PC-9 (cell line): ENCODE results near the gene HESX1. TPM values are rescaled to one million over a fixed set of nuclear protein-coding genes. Genes with fewer than 3 reads are reported as not detected.

Source experiments
- BruUV-seq: library from RNA; stranded (reverse); fragments of 400-500 nt; replicated peaks from 2 replicates; lab custom pipeline; 2021; lab: Mats Ljungman, UMichigan
- CTCF ChIA-PET: fragments of 300-600 bp; sonication (Branson Sonifier 250); formaldehyde crosslinking; loops from one replicate; lab custom pipeline; 2022; ENCODE audit warnings: antibody characterized with exemption; lab: Charles Lee
- POLR2A ChIA-PET: fragments of 300-600 bp; sonication (Branson Sonifier 250); formaldehyde crosslinking; loops from one replicate; lab custom pipeline; 2022; ENCODE audit warnings: antibody characterized with exemption; ENCODE audit not compliant: unreplicated experiment; lab: Charles Lee
- DNase-seq, 2 experiments: peaks; one replicate each; pipeline versions ENCODE4 v3.0.0 to v3.0.0-alpha.2; 2015 to 2022; ENCODE audit warnings: mixed read lengths in 1 of 2
- H2AFZ ChIP-seq: fragments of 200-600 bp; sonication (generic); 2 replicates; pipeline ENCODE4 v1.8.1; 2017; ENCODE audit warnings: antibody characterized with exemption
- H3F3A ChIP-seq: fragments of 200-600 bp; sonication (generic); 2 replicates; pipeline ENCODE4 v1.8.1; 2017; ENCODE audit warnings: antibody characterized with exemption, mild to moderate bottlenecking, low read depth; ENCODE audit not compliant: insufficient read depth
- H3K27ac ChIP-seq: fragments of 200-600 bp; sonication (generic); 2 replicates; pipeline ENCODE4 v1.6.1; 2016; ENCODE audit warnings: mixed run types
- H3K27me3 ChIP-seq: fragments of 200-600 bp; sonication (generic); 2 replicates; pipeline ENCODE4 v1.6.1; 2016; ENCODE audit warnings: low read depth, mixed run types; ENCODE audit not compliant: insufficient read depth
- H3K36me3 ChIP-seq: fragments of 200-600 bp; sonication (generic); 2 replicates; pipeline ENCODE4 v1.6.1; 2016; ENCODE audit warnings: low read depth, mixed run types
- H3K4me1 ChIP-seq: fragments of 200-600 bp; sonication (generic); replicated peaks from 2 replicates; pipeline ENCODE4 v1.6.1; 2016; ENCODE audit warnings: mixed run types; ENCODE audit not compliant: insufficient read depth
- H3K4me2 ChIP-seq: fragments of 200-600 bp; sonication (generic); 2 replicates; pipeline ENCODE4 v1.6.1; 2017; ENCODE audit warnings: mixed run types
- H3K4me3 ChIP-seq: fragments of 200-600 bp; sonication (generic); 2 replicates; pipeline ENCODE4 v1.6.1; 2016; ENCODE audit warnings: mixed run types
- H3K79me2 ChIP-seq: fragments of 200-600 bp; sonication (generic); 2 replicates; pipeline ENCODE4 v1.6.1; 2017; ENCODE audit warnings: low read depth, mixed run types
- H3K9me2 ChIP-seq: fragments of 200-600 bp; sonication (generic); 2 replicates; pipeline ENCODE4 v1.8.1; 2017; ENCODE audit warnings: mild to moderate bottlenecking; ENCODE audit not compliant: insufficient read depth
- H3K9me3 ChIP-seq: fragments of 200-600 bp; sonication (generic); 2 replicates; pipeline ENCODE4 v1.8.1; 2016; ENCODE audit warnings: low read depth; ENCODE audit not compliant: insufficient read depth
- H4K20me1 ChIP-seq: fragments of 200-600 bp; sonication (generic); 2 replicates; pipeline ENCODE4 v1.8.1; 2017; ENCODE audit not compliant: insufficient read depth
- EZH2 ChIP-seq: fragments of 200-600 bp; sonication (generic); IDR thresholded peaks from 2 replicates; pipeline ENCODE4 v1.8.0; 2017; ENCODE audit warnings: antibody characterized with exemption, low read depth
- intact Hi-C: fragments of 100-400 bp; cut with micrococcal nuclease; formaldehyde crosslinking; loops from one replicate; pipeline ENCODE4 v1.10.0; 2022; ENCODE audit not compliant: unreplicated experiment
- total RNA-seq: library from RNA; stranded (reverse); gene quantifications from 2 replicates; pipeline ENCODE4 v1.2.3, GENCODE V29; 2021
- TF ChIP-seq, protein P1 (sequence below): fragments of 200-600 bp; sonication (generic); conservative IDR thresholded peaks from 2 replicates; pipeline ENCODE4 v1.6.1; 2017; ENCODE audit warnings: mixed run types, antibody characterized with exemption, mild to moderate bottlenecking, moderate library complexity

HESX1 gene
- total RNA-seq, 1 experiment from 2014 or later: 4.4 TPM

DNA sequence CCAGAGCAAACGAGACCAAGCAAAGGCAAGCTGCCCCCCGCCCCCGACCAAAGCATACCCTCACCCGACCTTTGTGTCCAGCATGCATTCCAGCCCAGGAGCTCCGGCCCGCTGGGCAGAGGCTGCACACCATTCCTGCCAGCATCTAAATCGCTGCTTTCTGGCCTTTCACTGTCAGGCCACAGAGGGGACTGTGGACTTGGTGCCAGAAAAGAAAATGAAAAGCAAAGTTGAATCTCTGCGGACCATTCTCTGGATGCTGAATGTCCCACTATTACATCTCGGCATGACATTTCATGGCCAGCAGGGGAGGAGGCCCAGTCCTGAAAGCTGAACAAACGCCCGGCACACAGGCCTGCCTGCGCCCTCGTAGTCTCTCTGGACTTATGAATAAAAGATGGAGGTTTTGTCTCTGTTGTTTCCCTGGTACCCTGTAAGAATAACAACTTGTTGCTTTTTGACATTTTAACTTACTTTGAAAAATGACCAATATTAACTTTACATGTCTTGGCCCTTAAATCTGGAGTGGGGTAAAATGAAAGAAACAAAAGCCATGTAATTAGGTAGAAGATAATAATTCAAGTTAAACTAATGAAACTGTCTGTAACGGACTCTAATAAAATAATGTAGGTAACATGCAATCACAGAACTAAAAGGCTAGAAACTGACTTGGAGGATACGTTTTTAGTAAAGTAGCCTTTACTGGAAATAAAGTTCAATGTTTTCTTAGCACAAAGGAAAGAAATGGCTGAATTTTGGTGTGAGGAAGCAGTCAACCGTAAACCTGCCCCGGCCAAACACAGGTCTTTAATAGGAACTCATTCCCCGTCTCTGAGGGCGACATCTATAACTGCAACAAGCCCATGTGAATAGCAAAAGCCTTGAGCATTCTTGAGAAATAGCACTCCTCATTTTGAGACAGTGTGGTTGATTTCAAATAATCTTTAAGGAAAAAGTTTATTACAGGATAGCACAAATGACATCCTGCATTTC lies 47.3 kb downstream of the HESX1 start:
- POLR2A ChIA-PET: no interaction called here
- no peaks in the 10 kb centered on the region for H3K36me3 ChIP-seq
- H2AFZ ChIP-seq: no peak overlapping the region
- H3K4me2 ChIP-seq: no peak overlapping the region
- CTCF ChIA-PET: no interaction called here
- H3K4me1 ChIP-seq: no peaks in the 10 kb centered on the region
- H3K27me3 ChIP-seq: no peaks in the 10 kb centered on the region
- H3K4me3 ChIP-seq: no peak overlapping the region
- H4K20me1 ChIP-seq: no peaks in the 10 kb centered on the region
- no peaks in the 10 kb centered on the region for H3K9me2 ChIP-seq
- no peak for DNase-seq
- no TSS peak for BruUV-seq
- H3K9me3 ChIP-seq: no peaks in the 10 kb centered on the region
- no peaks in the 10 kb centered on the region for H3K79me2 ChIP-seq
- intact Hi-C loops: no loop called here
- no peak for TF ChIP-seq EZH2
- TF ChIP-seq, protein P1, sequence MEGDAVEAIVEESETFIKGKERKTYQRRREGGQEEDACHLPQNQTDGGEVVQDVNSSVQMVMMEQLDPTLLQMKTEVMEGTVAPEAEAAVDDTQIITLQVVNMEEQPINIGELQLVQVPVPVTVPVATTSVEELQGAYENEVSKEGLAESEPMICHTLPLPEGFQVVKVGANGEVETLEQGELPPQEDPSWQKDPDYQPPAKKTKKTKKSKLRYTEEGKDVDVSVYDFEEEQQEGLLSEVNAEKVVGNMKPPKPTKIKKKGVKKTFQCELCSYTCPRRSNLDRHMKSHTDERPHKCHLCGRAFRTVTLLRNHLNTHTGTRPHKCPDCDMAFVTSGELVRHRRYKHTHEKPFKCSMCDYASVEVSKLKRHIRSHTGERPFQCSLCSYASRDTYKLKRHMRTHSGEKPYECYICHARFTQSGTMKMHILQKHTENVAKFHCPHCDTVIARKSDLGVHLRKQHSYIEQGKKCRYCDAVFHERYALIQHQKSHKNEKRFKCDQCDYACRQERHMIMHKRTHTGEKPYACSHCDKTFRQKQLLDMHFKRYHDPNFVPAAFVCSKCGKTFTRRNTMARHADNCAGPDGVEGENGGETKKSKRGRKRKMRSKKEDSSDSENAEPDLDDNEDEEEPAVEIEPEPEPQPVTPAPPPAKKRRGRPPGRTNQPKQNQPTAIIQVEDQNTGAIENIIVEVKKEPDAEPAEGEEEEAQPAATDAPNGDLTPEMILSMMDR: no peak
- H3F3A ChIP-seq: no peaks in the 10 kb centered on the region
- no peak overlapping the region for H3K27ac ChIP-seq

DNA sequence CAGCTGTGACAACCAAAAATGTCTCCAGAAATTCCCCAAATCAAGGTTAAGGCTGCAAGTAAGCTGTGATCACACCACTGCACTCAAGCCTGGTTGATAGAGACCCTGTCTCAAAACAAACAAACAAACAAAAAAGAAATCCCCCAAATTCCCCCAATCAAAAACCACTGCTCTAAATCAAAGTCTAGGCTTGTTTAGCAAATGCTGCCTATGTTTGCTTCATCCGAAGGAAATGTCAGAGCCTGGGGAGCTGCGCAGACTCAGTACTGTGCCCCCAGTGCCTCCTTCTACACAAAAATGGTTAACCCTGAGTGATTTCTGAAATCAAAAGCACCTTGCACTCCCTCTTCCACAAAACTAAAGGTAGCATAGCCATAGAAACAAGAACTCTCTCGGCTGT lies 48.0 kb downstream of the HESX1 start:
- Histone ChIP-seq H2AFZ (no peak overlapping the region), H3K4me2 (no peak overlapping the region), H3K27ac (no peak overlapping the region), H3F3A (0 out of 2 replicates have a peak, but pooled peaks cover 5% of the 10 kb centered on the region), H3K9me2 (no peaks in the 10 kb centered on the region), H3K79me2 (no peaks in the 10 kb centered on the region), H3K4me1 (no peaks in the 10 kb centered on the region), H3K36me3 (no peaks in the 10 kb centered on the region), H3K9me3 (no peaks in the 10 kb centered on the region), H3K27me3 (no peaks in the 10 kb centered on the region), H4K20me1 (no peaks in the 10 kb centered on the region), H3K4me3 (no peak overlapping the region)
- no peak for DNase-seq
- ChIA-PET POLR2A (no interaction called here), CTCF (no interaction called here)
- TF ChIP-seq, protein P1: no peak
- TF ChIP-seq EZH2: no peak
- BruUV-seq: no TSS peak
- intact Hi-C loops: no loop called here

DNA sequence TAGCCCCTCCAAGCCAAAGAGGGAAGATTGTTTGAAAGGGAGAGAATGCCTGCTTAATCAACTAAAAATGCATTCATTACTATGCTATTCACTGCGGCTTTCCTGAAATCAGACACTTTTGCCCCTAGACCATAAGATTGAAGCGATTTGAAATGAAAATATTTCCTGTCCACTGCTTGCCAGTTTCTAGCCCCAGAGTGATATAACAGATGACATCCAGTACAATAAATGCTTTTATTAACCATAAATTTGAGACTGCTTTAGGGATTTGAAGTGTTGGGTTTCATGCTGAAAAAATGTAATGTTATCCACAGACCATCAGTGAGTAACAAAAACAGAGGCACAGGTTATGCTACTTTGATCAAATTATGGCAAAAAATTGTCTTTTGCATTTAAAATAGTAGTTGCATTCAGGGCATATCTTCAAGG lies 48.7 kb downstream of the HESX1 start:
- Histone ChIP-seq H3K36me3 (no peaks in the 10 kb centered on the region), H3K4me3 (no peak overlapping the region), H2AFZ (no peak overlapping the region), H3K4me2 (no peak overlapping the region), H3K9me2 (no peaks in the 10 kb centered on the region), H3F3A (0 out of 2 replicates have a peak, but pooled peaks cover 5% of the 10 kb centered on the region), H3K27ac (no peak overlapping the region), H3K9me3 (no peaks in the 10 kb centered on the region), H3K27me3 (no peaks in the 10 kb centered on the region), H3K79me2 (no peaks in the 10 kb centered on the region), H3K4me1 (no peaks in the 10 kb centered on the region), H4K20me1 (no peaks in the 10 kb centered on the region)
- no TSS peak for BruUV-seq
- DNase-seq: peak in 1 of 2 experiments; percentile 37
- intact Hi-C loops: no loop called here
- POLR2A ChIA-PET: no interaction called here
- CTCF ChIA-PET: no interaction called here
- TF ChIP-seq, protein P1: no peak
- no peak for TF ChIP-seq EZH2
